Mesodermal cell (in vitro differentiated cells): ENCODE results near the gene SRPRA.

ENCODE experiments used
- H3K27ac ChIP-seq: 2 replicates; pipeline ENCODE4 v1.7.0; 2013; ENCODE audit warnings: mild to moderate bottlenecking, low read depth, low read length, moderate library complexity; ENCODE audit not compliant: severe bottlenecking
- H3K36me3 ChIP-seq: 2 replicates; pipeline ENCODE4 v1.7.1; 2013; ENCODE audit warnings: mild to moderate bottlenecking, low read length, moderate library complexity; ENCODE audit not compliant: control insufficient read depth, insufficient read depth
- H3K4me1 ChIP-seq: one replicate; pipeline ENCODE4 v1.7.1; 2013; ENCODE audit warnings: mild to moderate bottlenecking, low read length; ENCODE audit not compliant: insufficient read depth, control insufficient read depth, poor library complexity, severe bottlenecking
- H3K4me3 ChIP-seq: 2 replicates; pipeline ENCODE4 v1.7.0; 2013; ENCODE audit warnings: low read length, control low read depth, mild to moderate bottlenecking; ENCODE audit not compliant: insufficient read depth, poor library complexity, severe bottlenecking; ENCODE audit errors: extremely low read depth
- H3K9me3 ChIP-seq: 2 replicates; pipeline ENCODE4 v1.7.1; 2013; ENCODE audit warnings: mild to moderate bottlenecking, low read length, moderate library complexity; ENCODE audit not compliant: control insufficient read depth
- WGBS, 2 experiments: methylation state at CpG; one replicate each; pipeline ENCODE4 v1.1.5; 2013; ENCODE audit warnings: missing lambda C conversion rate in 2 of 2; ENCODE audit not compliant: insufficient coverage in 2 of 2; 5-methylcytosine and 5-hydroxymethylcytosine counted together

The SRPRA gene

GRCh38 chr11:126308271-126308671 is 39.6 kb upstream of the SRPRA start:
- Histone ChIP-seq H3K4me3 (no peak overlapping the region), H3K4me1 (peaks cover 13% of the 10 kb centered on the region), H3K27ac (peak overlapping the region; percentile 71), H3K36me3 (peaks cover 11% of the 10 kb centered on the region), H3K9me3 (no peaks in the 10 kb centered on the region)
- WGBS, 2 experiments, result 87 to 89% methylated on average over 3 to 4 of the region's 4 CpGs

- Histone ChIP-seq H3K4me1 (peaks cover 13% of the 10 kb centered on the region), H3K9me3 (no peaks in the 10 kb centered on the region), H3K27ac (peak overlapping the region; percentile 71), H3K4me3 (no peak overlapping the region), H3K36me3 (peaks cover 11% of the 10 kb centered on the region)
- 25 to 38% methylated on average over 2 of the region's 5 CpGs for WGBS, 2 experiments
These were observed 39.0 kb upstream of the SRPRA start for GRCh38 chr11:126307706-126308105.

- WGBS, 2 experiments, result 100% methylated on average over 2 to 4 of the region's 4 CpGs
These were observed 37.0 kb upstream of the SRPRA start for GRCh38 chr11:126305699-126306098.

GRCh38 chr11:126304457-126305075 is 35.9 kb upstream of the SRPRA start:
- H3K9me3 ChIP-seq, result no peaks in the 10 kb centered on the region
- peak overlapping the region; percentile 63 for H3K4me3 ChIP-seq
- H3K36me3 ChIP-seq, result peaks cover 14% of the 10 kb centered on the region
- H3K27ac ChIP-seq, result peak overlapping the region; percentile 85
- peaks cover 7% of the 10 kb centered on the region for H3K4me1 ChIP-seq
- WGBS, 2 experiments, result 80 to 92% methylated on average over 4 to 9 of the region's 12 CpGs

More at GRCh38 chr11:126305699-126306098, 37.0 kb upstream of the SRPRA start:
- Histone ChIP-seq H3K36me3 (peaks cover 16% of the 10 kb centered on the region), H3K4me1 (peaks cover 9% of the 10 kb centered on the region), H3K4me3 (no peak overlapping the region), H3K27ac (no peak overlapping the region), H3K9me3 (no peaks in the 10 kb centered on the region)

- WGBS, 2 experiments, result 1 to 3% methylated on average over 45 to 50 of the region's 61 CpGs
- peaks cover 7% of the 10 kb centered on the region for H3K4me1 ChIP-seq
- peak within 1 kb of the TSS; percentile 63 for H3K4me3 ChIP-seq
- H3K36me3 ChIP-seq, result peaks cover 14% of the 10 kb centered on the region
- H3K27ac ChIP-seq, result peak within 1 kb of the TSS; percentile 85
- H3K9me3 ChIP-seq, result no peaks in the 10 kb centered on the region
These were observed 35.1 kb upstream of the SRPRA start, which contains the start of gene DCPS for GRCh38 chr11:126303623-126304456. Gene DCPS (plus strand): TSS chr11:126304060. CDS start chr11:126304081, 21 bp downstream.

GRCh38 chr11:126297004-126297403 is 28.3 kb upstream of the SRPRA start:
- H3K27ac ChIP-seq, result no peak overlapping the region
- no peaks in the 10 kb centered on the region for H3K9me3 ChIP-seq
- no peak overlapping the region for H3K4me3 ChIP-seq
- H3K36me3 ChIP-seq, result peaks cover 31% of the 10 kb centered on the region
- 88 to 91% methylated on average over 2 of the region's 2 CpGs for WGBS, 2 experiments
- no peaks in the 10 kb centered on the region for H3K4me1 ChIP-seq

GRCh38 chr11:126293726-126294125 is 25.0 kb upstream of the SRPRA start:
- no peak overlapping the region for H3K4me3 ChIP-seq
- no peak overlapping the region for H3K27ac ChIP-seq
- H3K4me1 ChIP-seq, result no peaks in the 10 kb centered on the region
- WGBS, 2 experiments, result 94 to 100% methylated on average over 5 of the region's 5 CpGs
- H3K9me3 ChIP-seq, result no peaks in the 10 kb centered on the region
- H3K36me3 ChIP-seq, result peaks cover 20% of the 10 kb centered on the region

GRCh38 chr11:126290887-126291286 is 22.2 kb upstream of the SRPRA start:
- peak overlapping the region; percentile 62 for H3K27ac ChIP-seq
- 93 to 96% methylated on average over 10 to 12 of the region's 12 CpGs for WGBS, 2 experiments

GRCh38 chr11:126288237-126288636 is 19.5 kb upstream of the SRPRA start:
- Histone ChIP-seq H3K9me3 (no peaks in the 10 kb centered on the region), H3K4me3 (no peak overlapping the region), H3K36me3 (peaks cover 9% of the 10 kb centered on the region), H3K4me1 (no peaks in the 10 kb centered on the region), H3K27ac (no peak overlapping the region)
- WGBS, 2 experiments, result 94 to 96% methylated on average over 3 to 4 of the region's 6 CpGs

More at GRCh38 chr11:126290887-126291286, 22.2 kb upstream of the SRPRA start:
- peaks cover 15% of the 10 kb centered on the region for H3K36me3 ChIP-seq
- no peaks in the 10 kb centered on the region for H3K9me3 ChIP-seq
- H3K4me1 ChIP-seq, result no peaks in the 10 kb centered on the region
- no peak overlapping the region for H3K4me3 ChIP-seq

GRCh38 chr11:126284829-126285228 is 16.1 kb upstream of the SRPRA start:
- no CpG with 5 or more reads among the region's 6 CpGs for WGBS, 2 experiments
- H3K36me3 ChIP-seq, result peaks cover 4% of the 10 kb centered on the region
- H3K4me3 ChIP-seq, result no peak overlapping the region
- no peak overlapping the region for H3K27ac ChIP-seq
- H3K4me1 ChIP-seq, result no peaks in the 10 kb centered on the region
- H3K9me3 ChIP-seq, result no peaks in the 10 kb centered on the region
